Effector CD8-positive, alpha-beta T cell (primary cell): ENCODE results near the gene SLC25A39.
"Not testable (repeated sequence)": the region's sequence is repeated elsewhere in the genome, so short reads cannot be mapped to it uniquely, and the experiment has no call there.

Source experiments
- DNase-seq: peaks from one replicate; lab custom pipeline; 2025; lab: John Stamatoyannopoulos, UW

The SLC25A39 gene

GRCh38 chr17:44354582-44355561, 30.2 kb upstream of the SLC25A39 start:
- peak; percentile 56 for DNase-seq

- DNase-seq = no peak
Observed at GRCh38 chr17:44353672-44354331, 29.2 kb upstream of the SLC25A39 start.

- DNase-seq = no peak
Observed at GRCh38 chr17:44352828-44353671, 28.4 kb upstream of the SLC25A39 start.

- DNase-seq = no peak
Observed at GRCh38 chr17:44351961-44352827, 27.6 kb upstream of the SLC25A39 start.

- no peak for DNase-seq
Observed at GRCh38 chr17:44351464-44351863, 26.8 kb upstream of the SLC25A39 start.

- DNase-seq = peak; percentile 51
Observed at GRCh38 chr17:44350733-44351226, 26.2 kb upstream of the SLC25A39 start.

GRCh38 chr17:44349553-44350070, 25.0 kb upstream of the SLC25A39 start:
- no peak for DNase-seq

- DNase-seq = no peak
Observed at GRCh38 chr17:44348988-44349364, 24.4 kb upstream of the SLC25A39 start.

GRCh38 chr17:44348234-44348987, 23.8 kb upstream of the SLC25A39 start:
- no peak for DNase-seq

GRCh38 chr17:44347206-44348055, 22.8 kb upstream of the SLC25A39 start:
- DNase-seq = not testable (repeated sequence)

- no peak for DNase-seq
Observed at GRCh38 chr17:44346064-44346844, 21.6 kb upstream of the SLC25A39 start.

GRCh38 chr17:44345454-44346026, 20.9 kb upstream of the SLC25A39 start:
- peak; percentile 23 for DNase-seq

GRCh38 chr17:44344939-44345453, 20.4 kb upstream of the SLC25A39 start, which contains the start of gene GRN:
GRN (plus strand) TSS chr17:44345302; CDS start chr17:44349165, 3,863 bp downstream.
- DNase-seq = peak; percentile 74

GRCh38 chr17:44343510-44344209, 19.0 kb upstream of the SLC25A39 start:
- DNase-seq = no peak

- not testable (repeated sequence) for DNase-seq
Observed at GRCh38 chr17:44340553-44340952, 15.9 kb upstream of the SLC25A39 start.

- DNase-seq = no peak
Observed at GRCh38 chr17:44338702-44339101, 14.1 kb upstream of the SLC25A39 start.

GRCh38 chr17:44335968-44336367, 11.3 kb upstream of the SLC25A39 start:
- no peak for DNase-seq
